Left lung (tissue), 10 donors: ENCODE results near the gene CCDC157. TPM values are rescaled to one million over a fixed set of nuclear protein-coding genes. Genes with fewer than 3 reads are reported as not detected.

ENCODE experiments used
- ATAC-seq: fragments of 200-7000 bp; cut with Tn5 transposase; one replicate; pipeline ENCODE4 v1.9.1; 2020; ENCODE audit warnings: moderate library complexity
- DNase-seq, 4 donors: peaks; one replicate each; pipeline ENCODE4 v3.0.0-alpha.2; 2013 to 2020
- H3K27ac ChIP-seq, 2 donors: fragments of 200-600 bp; sonication (generic) in 1 of 2; one replicate each; pipeline versions ENCODE4 v1.5.0 to v1.8.0; 2020 to 2021
- H3K27me3 ChIP-seq, 2 donors: fragments of 200-600 bp; sonication (generic) in 1 of 2; one replicate each; pipeline versions ENCODE4 v1.5.0 to v1.8.0; 2020 to 2021
- H3K36me3 ChIP-seq, 2 donors: fragments of 200-600 bp; sonication (generic) in 1 of 2; one replicate each; pipeline versions ENCODE4 v1.5.0 to v1.8.0; 2020 to 2021
- H3K4me1 ChIP-seq, 2 donors: fragments of 200-600 bp; one replicate each; pipeline ENCODE4 v1.8.0; 2021
- H3K4me3 ChIP-seq, 2 donors: fragments of 200-600 bp; sonication (generic) in 1 of 2; one replicate each; pipeline versions ENCODE4 v1.5.0 to v1.8.0; 2020 to 2021; ENCODE audit warnings: mild to moderate bottlenecking in 1 of 2
- H3K9me3 ChIP-seq, 2 donors: fragments of 200-600 bp; sonication (generic) in 1 of 2; one replicate each; pipeline versions ENCODE4 v1.5.0 to v1.8.0; 2020 to 2021
- CTCF ChIP-seq, 2 donors: fragments of 200-600 bp; sonication (generic) in 1 of 2; IDR thresholded peaks; one replicate each; pipeline versions ENCODE4 v1.5.0 to v1.8.0; 2021; ENCODE audit warnings: antibody characterized with exemption in 2 of 2
- intact Hi-C, 2 donors: fragments of 100-400 bp; cut with DNase I; formaldehyde crosslinking; loops; one replicate each; pipeline versions ENCODE4 v1.11.2 to v1.14.2; 2022
- polyA plus RNA-seq, 6 donors: library from polyadenylated mRNA; unstranded; fragments of 120-200 nt; gene quantifications; one replicate each; pipeline ENCODE4 v1.2.1, GENCODE V29; 2013; ENCODE audit not compliant: insufficient read length in 6 of 6
- total RNA-seq, 2 donors: library from RNA; stranded (reverse); fragmentation: NEBNext Ultra II Directional; extraction: Animal tissue kit (Norgen Biotek cat#: 25700); gene quantifications; one replicate each; pipeline ENCODE4 v1.2.1, GENCODE V29; 2021
- donor health status: DM: no; HTN: yes; CAD: no.
- donor health status: DM: no; HTN: no; CAD: no.

The CCDC157 gene
- total and polyA plus RNA-seq, 8 donors, result 2.8 to 8.1 (median 4.2) TPM

- no peak for TF ChIP-seq CTCF (IDR thresholded peaks at IDR 0.05)
- Histone ChIP-seq H3K36me3 (peaks cover 0 to 4% of the 10 kb centered on the region in 2 donors), H3K27me3 (no peaks in the 10 kb centered on the region), H3K27ac (peak overlapping the region in 1 of 2 donors; percentile 2), H3K4me3 (no peak overlapping the region), H3K4me1 (peaks cover 39 to 98% of the 10 kb centered on the region in 2 donors), H3K9me3 (no peaks in the 10 kb centered on the region)
- ATAC-seq, result no peak
- intact Hi-C loops, result no loop called here
- DNase-seq, result no peak
These were observed 41.9 kb upstream of the CCDC157 start for GRCh38 chr22:30314915-30315314.

GRCh38 chr22:30315962-30316576, 40.7 kb upstream of the CCDC157 start:
- Histone ChIP-seq H3K4me3 (no peak overlapping the region), H3K9me3 (no peaks in the 10 kb centered on the region), H3K27me3 (no peaks in the 10 kb centered on the region), H3K27ac (no peak overlapping the region), H3K36me3 (peaks cover 0 to 11% of the 10 kb centered on the region in 2 donors), H3K4me1 (peaks cover 28 to 96% of the 10 kb centered on the region in 2 donors)
- no peak for TF ChIP-seq CTCF (IDR thresholded peaks at IDR 0.05)
- no peak for ATAC-seq
- intact Hi-C loops, result no loop called here
- DNase-seq, result no peak

- Histone ChIP-seq H3K27ac (no peak overlapping the region), H3K4me1 (peaks cover 15 to 96% of the 10 kb centered on the region in 2 donors), H3K27me3 (no peaks in the 10 kb centered on the region), H3K9me3 (no peaks in the 10 kb centered on the region), H3K4me3 (no peak overlapping the region), H3K36me3 (peaks cover 0 to 13% of the 10 kb centered on the region in 2 donors)
- no peak for TF ChIP-seq CTCF (IDR thresholded peaks at IDR 0.05)
- DNase-seq, result no peak
- intact Hi-C loops, result no loop called here
- ATAC-seq, result no peak
These were observed 39.0 kb upstream of the CCDC157 start for GRCh38 chr22:30317778-30318177.

DNA sequence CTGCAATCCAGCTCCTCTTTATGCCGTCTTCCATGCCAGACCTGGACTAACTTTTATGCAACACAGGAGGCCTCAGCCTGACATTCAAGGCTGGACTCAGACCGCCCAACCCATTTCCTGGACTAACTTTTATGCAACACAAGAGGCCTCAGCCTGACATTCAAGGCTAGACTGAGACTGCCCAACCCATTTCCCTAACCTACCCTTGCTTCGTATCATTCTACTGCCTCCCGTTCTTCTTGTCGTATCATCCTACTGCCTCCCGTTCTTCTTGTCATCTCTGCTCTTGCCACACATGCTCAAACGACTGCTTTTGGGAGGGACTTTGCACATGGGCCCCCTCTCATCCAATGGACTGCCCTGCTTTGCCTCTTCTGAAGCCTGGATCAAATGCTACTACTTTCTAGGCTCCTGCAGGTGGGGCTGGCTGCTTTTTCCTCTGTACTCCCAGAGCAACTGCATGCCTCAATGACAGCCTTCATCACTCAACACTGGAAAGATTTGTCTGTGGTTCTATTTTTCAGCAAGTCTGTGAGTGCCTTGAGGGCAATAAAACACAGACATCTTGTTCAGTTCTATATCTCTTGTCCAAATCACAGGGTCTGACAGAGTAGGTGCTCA, 37.9 kb upstream of the CCDC157 start:
- intact Hi-C loops, result no loop called here
- H3K9me3 ChIP-seq, result no peaks in the 10 kb centered on the region
- peaks cover 0 to 17% of the 10 kb centered on the region in 2 donors for H3K36me3 ChIP-seq
- peak overlapping the region in 1 of 2 donors; percentile 66 for H3K27ac ChIP-seq
- DNase-seq (no peak), ATAC-seq (peak; percentile 53)
- no peaks in the 10 kb centered on the region for H3K27me3 ChIP-seq
- no peak overlapping the region for H3K4me3 ChIP-seq
- no peak for TF ChIP-seq CTCF (IDR thresholded peaks at IDR 0.05)
- peaks cover 16 to 97% of the 10 kb centered on the region in 2 donors for H3K4me1 ChIP-seq

DNA sequence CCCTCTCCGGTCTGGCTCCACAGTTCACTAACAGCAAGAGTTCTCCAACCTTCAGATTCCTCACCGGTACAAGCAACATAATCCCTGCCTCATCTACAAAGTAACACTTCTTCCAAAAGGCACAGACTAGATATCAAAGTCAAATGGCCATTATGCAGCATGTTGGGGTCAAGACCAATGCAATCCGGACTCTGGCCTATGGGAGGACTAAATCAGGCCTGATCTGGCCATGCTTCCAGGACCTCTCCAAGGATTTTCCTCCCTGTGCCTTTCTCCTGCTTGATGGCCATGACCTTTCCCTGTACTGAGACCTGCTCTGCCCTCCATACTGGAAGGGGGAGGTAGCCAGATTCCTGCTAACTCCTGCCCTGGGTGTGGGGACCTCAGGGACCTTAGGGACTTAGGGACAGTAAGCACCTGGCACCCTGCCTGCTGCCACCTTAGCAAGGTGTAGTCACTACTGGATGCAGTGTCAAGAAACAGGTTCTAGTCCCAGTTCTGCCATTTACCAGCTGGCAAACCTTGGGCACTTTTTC, 36.7 kb upstream of the CCDC157 start:
- Histone ChIP-seq H3K27ac (peak overlapping the region in 1 of 2 donors; percentile 66), H3K36me3 (peaks cover 0 to 17% of the 10 kb centered on the region in 2 donors), H3K9me3 (no peaks in the 10 kb centered on the region), H3K4me1 (peaks cover 28 to 97% of the 10 kb centered on the region in 2 donors), H3K27me3 (no peaks in the 10 kb centered on the region), H3K4me3 (no peak overlapping the region)
- ATAC-seq (no peak), DNase-seq (no peak)
- intact Hi-C loops, result no loop called here
- TF ChIP-seq CTCF (IDR thresholded peaks at IDR 0.05), result no peak
